GM12872 (cell line): ENCODE results near the gene SPATA12.
A peak's percentile ranks its signal among the peaks of the same experiment; 100 is the strongest.

Experiments
- TF ChIP-seq, protein P1 (sequence below): IDR thresholded peaks from 3 replicates; pipeline ENCODE4 v1.5.1; 2011; ENCODE audit warnings: low read depth, mild to moderate bottlenecking, low read length, moderate library complexity; ENCODE audit not compliant: insufficient read depth

SPATA12 gene

DNA sequence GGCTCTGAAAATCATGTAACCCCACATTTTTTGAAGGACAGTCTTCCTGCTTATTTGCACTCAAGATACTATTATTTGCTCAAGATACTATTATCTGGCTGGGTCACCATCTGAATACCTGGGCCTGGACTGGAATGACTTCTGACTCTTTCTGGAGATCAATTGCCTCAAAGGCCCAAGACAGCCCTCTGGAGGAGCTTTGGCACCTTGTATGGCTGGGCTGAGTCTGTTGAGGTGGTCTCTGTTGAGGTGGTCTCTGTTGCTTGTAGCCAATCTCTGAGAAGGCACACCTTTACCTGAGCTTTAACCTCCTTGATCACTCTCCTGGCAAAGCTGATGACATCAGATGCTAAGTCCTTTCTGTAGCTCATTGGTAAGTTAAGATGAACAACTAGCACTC is 33.0 kb downstream of the SPATA12 start:
- TF ChIP-seq, protein P1, sequence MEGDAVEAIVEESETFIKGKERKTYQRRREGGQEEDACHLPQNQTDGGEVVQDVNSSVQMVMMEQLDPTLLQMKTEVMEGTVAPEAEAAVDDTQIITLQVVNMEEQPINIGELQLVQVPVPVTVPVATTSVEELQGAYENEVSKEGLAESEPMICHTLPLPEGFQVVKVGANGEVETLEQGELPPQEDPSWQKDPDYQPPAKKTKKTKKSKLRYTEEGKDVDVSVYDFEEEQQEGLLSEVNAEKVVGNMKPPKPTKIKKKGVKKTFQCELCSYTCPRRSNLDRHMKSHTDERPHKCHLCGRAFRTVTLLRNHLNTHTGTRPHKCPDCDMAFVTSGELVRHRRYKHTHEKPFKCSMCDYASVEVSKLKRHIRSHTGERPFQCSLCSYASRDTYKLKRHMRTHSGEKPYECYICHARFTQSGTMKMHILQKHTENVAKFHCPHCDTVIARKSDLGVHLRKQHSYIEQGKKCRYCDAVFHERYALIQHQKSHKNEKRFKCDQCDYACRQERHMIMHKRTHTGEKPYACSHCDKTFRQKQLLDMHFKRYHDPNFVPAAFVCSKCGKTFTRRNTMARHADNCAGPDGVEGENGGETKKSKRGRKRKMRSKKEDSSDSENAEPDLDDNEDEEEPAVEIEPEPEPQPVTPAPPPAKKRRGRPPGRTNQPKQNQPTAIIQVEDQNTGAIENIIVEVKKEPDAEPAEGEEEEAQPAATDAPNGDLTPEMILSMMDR, result no peak

DNA sequence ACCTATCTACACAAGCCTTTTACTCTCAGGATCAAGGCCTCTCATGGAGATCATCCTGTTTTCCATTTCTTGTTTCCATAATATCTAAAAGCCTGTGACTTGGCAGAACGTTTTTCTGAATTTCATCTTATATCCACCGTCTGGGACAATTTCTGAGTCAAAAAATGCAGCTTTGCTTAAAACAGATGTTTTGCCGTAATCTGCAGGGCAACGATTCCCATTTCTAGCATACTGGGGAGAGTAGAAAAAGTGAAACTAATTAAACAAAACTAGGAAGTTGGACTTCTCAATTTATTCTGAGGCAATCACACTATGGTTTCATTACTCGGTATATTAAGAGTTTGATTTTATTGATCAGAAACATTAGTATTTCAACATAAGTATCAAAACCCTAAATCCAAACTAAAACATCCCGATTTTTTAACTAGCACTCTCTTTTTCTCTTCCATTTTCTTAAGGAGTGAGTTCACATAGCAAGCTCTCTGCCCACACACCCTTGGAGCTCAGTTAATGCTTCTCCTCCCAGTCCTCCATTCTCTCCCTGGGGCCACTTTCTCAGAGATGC is 33.6 kb downstream of the SPATA12 start:
- TF ChIP-seq, protein P1, result no peak

DNA sequence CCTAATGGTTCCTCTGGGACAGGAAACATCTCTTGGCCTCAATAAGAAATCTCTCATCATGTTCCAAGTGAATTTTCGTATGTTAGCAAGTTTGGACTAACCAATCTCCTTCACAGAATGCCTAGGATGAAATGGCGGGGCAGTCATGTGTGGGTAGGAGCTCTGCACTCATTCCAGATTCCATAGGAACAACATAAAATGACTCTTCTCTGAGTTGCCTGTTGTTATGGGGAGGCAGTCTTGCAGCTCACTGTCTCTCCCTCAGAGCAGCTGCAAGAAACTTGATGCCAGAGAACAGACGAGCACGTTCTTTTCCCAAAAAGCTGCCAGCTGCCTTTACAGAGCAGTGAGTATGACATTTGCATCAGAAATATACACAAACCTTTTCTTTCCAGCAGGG is 34.1 kb downstream of the SPATA12 start:
- TF ChIP-seq, protein P1, result no peak

DNA sequence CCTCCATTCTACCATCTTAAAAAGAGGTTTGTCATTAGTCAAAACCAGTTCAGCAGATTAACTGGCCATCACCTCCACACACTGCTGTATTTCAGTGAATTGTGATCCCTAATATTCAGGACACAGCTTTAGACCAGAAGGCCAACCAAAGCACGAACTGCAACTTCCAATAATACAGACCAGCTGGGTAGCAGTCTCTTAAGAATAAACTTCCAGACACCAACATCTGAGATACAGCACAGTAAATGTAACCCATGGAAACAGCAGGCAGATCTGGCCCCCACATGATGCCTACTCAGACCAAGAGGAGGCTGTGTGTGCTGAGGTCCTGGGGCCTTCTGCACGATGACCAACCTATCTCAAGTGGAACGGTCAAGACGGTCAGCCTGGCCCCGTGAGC is 34.9 kb downstream of the SPATA12 start:
- TF ChIP-seq, protein P1, result no peak

DNA sequence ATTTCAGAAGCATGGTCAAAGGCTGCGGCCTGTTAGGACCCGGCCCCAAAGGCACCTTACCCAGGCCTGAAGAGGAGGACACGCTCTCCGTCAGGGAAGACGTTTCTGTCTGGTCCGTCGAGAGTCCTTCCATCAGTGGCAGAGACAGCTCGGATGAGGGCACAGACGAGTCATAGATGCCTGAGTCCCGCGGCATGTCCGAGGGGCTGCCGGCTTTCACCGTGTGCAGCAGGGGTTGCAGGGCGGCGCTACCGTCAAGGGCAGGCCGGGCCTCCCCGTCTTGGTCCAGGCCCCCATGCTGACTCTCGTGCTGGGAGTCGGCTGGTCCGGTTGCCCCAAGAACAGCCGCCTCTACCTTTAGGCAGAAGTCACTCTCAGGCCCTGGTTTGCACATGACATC is 37.1 kb downstream of the SPATA12 start:
- TF ChIP-seq, protein P1, result no peak

DNA sequence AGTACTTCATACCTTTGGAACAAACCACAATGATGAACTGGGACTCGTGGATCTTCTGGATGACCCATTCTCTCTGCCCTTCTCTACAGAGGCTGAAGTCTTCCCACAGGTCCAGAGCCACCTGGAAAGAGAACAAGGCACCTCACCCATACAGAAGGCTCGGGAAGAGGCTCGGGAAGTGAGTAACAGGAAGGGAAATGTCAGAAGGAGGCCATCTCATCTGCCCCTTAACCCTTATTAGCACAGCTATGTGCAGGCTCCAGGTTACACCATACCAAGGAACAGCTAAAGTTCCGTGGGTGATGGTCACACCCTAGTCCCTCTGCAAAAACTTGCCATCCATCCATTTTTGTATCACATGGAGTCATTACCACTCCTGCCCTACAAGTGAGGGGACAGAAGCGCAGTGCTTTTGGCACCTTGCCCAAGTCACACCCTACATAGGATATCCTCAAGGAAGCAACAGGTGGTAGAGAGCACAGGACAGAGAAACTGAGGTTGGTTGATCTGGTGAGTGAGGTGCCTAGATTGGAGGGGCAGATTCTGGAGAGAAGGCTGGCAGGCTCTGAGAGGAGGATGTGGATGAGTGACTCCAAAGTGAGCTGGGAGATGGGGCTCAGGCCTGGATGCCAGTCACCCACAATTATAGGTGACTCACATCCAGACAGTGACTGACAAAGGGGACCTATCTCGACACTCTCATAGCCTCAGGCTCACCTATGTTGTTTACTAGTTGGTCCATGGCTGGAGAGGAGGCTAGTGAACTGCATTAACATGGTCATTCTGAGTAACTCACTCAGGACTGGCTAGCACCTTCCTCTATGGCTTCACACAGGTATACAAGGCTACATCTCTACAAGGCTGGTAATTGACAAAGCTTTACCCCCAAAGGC is 38.2 kb downstream of the SPATA12 start:
- TF ChIP-seq, protein P1, result no peak

DNA sequence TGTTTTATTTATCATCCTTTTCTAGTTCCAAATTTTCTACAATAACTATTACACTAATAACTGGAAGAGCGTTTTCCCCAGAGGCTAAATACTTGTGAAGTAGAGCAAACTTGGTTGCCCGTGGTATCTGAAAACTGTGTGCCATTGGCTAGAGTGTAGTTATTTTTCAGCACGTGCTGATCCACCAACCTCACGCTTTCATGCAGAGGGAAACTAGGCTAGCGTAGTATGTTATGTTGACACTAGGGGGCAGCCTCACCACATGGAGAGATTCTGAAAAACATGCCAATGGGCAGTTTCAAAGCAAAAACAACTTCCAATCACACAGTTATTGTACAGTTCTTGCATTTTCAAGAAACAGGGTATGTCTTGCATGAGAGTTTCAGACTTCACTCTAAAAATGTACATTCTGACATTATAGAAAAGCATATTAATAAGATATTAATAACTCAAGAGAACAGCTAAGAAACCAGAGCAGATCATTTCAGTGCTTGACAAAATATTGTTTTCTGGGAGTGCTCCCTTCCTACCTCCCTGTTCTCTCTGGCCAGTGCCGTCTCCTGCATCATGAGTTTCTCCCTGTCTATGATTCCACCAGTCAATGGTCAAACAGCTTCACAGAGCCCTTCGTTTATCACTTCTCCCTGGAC is 39.7 kb downstream of the SPATA12 start:
- TF ChIP-seq, protein P1, result peak; percentile 86
